SK-N-SH treated with all-trans-retinoic acid at 6 μM for 48 hours (cell line): ENCODE results near the gene NFAT5.
"Not testable (repeated sequence)": the region's sequence is repeated elsewhere in the genome, so short reads cannot be mapped to it uniquely, and the experiment has no call there.

Source experiments
- ARNTL ChIP-seq: fragments of 450-650 bp; formaldehyde crosslinking; IDR thresholded peaks from 2 replicates; pipeline ENCODE4 v1.5.0; 2020; ENCODE audit warnings: low read depth, mild to moderate bottlenecking, moderate library complexity, borderline replicate concordance
- ISL1 ChIP-seq: fragments of 250-450 bp; sonication (Bioruptor Pico); IDR thresholded peaks from 2 replicates; pipeline ENCODE4 v2.1.2; 2022; ENCODE audit warnings: mild to moderate bottlenecking, moderate library complexity
- PPARA ChIP-seq: fragments of 250-450 bp; sonication (Bioruptor Pico); IDR thresholded peaks from 2 replicates; pipeline ENCODE4 v1.5.0; 2020; ENCODE audit warnings: mild to moderate bottlenecking, borderline replicate concordance
- ZNF565 ChIP-seq: fragments of 450-650 bp; formaldehyde crosslinking; conservative IDR thresholded peaks from 2 replicates; pipeline ENCODE4 v1.5.0; 2020; ENCODE audit warnings: low read depth, mild to moderate bottlenecking, moderate library complexity
- TF ChIP-seq, protein P1 (sequence below): fragments of 250-450 bp; sonication (Bioruptor Pico); IDR thresholded peaks from 2 replicates; pipeline ENCODE4 v1.8.0; 2020; ENCODE audit warnings: mild to moderate bottlenecking, moderate library complexity, borderline replicate concordance
- TF ChIP-seq, protein P2 (sequence below): fragments of 250-450 bp; sonication (Bioruptor Pico); IDR thresholded peaks from 2 replicates; pipeline ENCODE4 v1.5.1; 2020; ENCODE audit warnings: low read depth, mild to moderate bottlenecking, moderate library complexity

DNA sequence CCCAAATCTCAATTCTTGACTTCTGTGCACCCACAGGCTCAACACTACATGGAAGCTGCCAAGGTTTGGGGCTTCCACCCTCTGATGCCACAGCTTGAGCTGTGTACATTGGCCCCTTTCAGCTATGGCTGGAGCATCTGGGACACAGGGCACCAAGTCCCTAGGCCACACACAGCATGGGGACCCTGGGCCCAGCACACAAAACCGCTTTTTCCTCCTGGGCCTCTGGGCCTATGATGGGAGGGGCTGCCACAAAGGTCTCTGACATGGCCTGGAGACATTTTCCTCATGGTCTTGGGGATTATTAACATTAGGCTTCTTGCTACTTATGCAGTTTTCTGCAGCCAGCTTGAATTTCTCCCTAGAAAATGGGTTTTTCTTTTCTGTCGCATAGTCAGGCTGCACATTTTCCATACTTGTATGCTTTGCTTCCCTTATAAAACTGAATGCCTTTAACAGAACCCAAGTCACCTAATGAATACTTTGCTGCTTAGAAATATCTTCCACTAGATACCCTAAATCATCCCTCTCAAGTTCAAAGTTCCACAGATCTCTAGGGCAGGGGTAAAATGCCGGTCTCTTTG is 70.9 kb downstream of the NFAT5 start:
- TF ChIP-seq, protein P1, sequence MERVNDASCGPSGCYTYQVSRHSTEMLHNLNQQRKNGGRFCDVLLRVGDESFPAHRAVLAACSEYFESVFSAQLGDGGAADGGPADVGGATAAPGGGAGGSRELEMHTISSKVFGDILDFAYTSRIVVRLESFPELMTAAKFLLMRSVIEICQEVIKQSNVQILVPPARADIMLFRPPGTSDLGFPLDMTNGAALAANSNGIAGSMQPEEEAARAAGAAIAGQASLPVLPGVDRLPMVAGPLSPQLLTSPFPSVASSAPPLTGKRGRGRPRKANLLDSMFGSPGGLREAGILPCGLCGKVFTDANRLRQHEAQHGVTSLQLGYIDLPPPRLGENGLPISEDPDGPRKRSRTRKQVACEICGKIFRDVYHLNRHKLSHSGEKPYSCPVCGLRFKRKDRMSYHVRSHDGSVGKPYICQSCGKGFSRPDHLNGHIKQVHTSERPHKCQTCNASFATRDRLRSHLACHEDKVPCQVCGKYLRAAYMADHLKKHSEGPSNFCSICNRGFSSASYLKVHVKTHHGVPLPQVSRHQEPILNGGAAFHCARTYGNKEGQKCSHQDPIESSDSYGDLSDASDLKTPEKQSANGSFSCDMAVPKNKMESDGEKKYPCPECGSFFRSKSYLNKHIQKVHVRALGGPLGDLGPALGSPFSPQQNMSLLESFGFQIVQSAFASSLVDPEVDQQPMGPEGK (CRISPR knock-in tag), result not testable (repeated sequence)
- TF ChIP-seq, protein P2, sequence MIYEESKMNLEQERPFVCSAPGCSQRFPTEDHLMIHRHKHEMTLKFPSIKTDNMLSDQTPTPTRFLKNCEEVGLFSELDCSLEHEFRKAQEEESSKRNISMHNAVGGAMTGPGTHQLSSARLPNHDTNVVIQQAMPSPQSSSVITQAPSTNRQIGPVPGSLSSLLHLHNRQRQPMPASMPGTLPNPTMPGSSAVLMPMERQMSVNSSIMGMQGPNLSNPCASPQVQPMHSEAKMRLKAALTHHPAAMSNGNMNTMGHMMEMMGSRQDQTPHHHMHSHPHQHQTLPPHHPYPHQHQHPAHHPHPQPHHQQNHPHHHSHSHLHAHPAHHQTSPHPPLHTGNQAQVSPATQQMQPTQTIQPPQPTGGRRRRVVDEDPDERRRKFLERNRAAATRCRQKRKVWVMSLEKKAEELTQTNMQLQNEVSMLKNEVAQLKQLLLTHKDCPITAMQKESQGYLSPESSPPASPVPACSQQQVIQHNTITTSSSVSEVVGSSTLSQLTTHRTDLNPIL, result not testable (repeated sequence)
- TF ChIP-seq PPARA, ARNTL, ISL1, ZNF565 (CRISPR knock-in tag): not testable (repeated sequence)
